Testis (tissue), 2 donors: Measurements from ENCODE around the gene MCTP1.

Experiments
- POLR2A ChIP-seq: fragments of 450-650 bp; IDR thresholded peaks from one replicate; pipeline ENCODE4 v1.6.1; 2017; ENCODE audit warnings: antibody characterized with exemption, mild to moderate bottlenecking, moderate library complexity
- TF ChIP-seq, protein P1 (sequence below), 3 experiments: fragments of 450-650 bp in 2 of 3; fragments of 200-600 bp in 1 of 3; sonication (generic) in 1 of 3; IDR thresholded peaks; one replicate each; pipeline ENCODE4 v1.5.1; 2016 to 2019; ENCODE audit warnings: antibody characterized with exemption in 3 of 3, mild to moderate bottlenecking in 2 of 3, moderate library complexity in 1 of 3

DNA sequence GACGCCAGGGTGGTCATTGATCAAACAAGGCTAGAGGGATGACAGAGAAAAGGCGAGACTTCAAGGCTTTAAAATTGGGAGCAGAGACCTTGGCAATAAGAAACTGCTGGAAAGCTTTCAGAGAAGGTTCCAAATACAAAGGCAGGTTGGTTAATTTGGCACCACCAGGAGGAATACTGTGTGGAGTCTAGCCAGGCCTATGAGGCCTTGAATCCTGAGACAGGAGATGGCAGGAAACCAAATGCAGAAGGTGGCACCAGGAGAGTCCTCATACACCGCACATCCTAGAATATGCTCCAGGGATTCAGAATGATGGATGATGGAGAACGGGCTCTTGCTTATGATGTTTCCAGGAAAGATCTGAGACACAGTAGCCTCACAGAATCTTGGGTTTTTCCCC, 90.0 kb downstream of the MCTP1 start:
- no peak for TF ChIP-seq POLR2A
- TF ChIP-seq, protein P1, sequence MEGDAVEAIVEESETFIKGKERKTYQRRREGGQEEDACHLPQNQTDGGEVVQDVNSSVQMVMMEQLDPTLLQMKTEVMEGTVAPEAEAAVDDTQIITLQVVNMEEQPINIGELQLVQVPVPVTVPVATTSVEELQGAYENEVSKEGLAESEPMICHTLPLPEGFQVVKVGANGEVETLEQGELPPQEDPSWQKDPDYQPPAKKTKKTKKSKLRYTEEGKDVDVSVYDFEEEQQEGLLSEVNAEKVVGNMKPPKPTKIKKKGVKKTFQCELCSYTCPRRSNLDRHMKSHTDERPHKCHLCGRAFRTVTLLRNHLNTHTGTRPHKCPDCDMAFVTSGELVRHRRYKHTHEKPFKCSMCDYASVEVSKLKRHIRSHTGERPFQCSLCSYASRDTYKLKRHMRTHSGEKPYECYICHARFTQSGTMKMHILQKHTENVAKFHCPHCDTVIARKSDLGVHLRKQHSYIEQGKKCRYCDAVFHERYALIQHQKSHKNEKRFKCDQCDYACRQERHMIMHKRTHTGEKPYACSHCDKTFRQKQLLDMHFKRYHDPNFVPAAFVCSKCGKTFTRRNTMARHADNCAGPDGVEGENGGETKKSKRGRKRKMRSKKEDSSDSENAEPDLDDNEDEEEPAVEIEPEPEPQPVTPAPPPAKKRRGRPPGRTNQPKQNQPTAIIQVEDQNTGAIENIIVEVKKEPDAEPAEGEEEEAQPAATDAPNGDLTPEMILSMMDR (IDR thresholded peaks at IDR 0.05): no peak
